ENCODE results near the gene EIF3L.

EIF3L gene

DNA sequence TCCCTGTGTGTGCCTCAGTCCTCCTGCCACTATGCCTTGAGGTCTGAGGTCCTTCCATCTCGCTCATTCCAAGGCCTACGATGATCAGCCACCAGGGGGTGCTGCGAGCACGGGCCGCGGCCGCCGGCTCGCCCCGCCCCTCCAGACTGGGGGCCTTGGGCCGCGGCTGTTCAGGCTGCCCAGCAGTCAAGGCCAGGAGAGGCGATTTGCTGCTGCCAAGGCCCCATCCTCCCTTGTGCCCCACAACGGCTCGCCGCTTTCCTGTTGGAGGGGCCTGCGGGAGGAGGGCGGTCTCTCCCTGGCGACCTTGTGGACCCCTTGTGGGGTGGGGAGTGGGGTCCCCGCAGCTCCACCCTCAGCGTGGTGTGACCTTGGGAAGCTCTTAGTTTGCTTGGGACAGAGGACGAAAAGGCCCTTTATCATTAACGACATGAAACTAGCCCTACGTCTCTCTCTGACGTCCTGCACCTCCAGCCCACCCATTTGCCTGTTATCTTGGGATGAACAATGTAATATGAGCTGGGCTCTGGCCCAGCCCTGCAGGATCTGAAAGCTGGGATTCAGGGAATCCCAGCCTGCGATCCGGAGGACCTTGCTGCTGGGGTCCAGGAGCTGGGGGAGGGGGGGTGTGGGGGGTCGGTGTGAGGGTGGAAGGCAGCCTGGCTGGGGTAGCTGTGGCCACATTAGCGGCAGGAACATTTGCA, 31.4 kb upstream of the EIF3L start:
- DNase-seq = peak; percentile 32

DNA sequence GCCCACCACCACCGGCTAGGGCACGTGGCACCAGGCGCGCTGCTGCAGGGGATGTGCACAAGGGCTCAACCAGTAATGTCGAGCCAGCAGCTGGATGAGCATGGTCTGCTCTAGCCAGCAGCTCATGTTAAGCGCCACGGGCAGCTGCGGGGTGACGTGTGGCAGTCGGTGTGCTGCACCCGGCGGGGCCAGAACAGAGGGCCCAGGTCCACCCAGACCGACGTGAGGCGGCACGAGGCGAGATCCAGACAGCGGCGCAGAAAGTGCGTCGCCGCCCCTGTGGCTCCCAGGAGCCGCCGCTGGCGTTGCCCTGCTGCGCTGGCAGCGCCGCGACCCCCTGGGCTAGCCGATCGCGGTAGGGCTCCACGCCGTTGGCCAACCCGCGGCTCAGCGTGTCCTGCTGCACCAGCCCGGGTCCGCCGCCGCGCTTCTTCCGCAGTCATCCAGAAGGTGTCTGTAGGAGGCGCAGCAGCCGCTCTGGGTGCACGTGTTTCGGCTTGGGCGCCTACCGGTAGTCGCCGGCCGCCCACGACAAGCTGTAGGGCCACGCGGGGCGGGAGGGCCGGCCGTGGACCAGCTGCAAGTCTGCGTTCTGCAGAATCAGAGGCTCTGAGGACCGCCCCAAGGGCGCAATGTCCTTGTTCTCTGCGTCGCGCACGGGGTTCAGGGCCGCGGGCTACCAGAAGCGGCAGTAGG, 30.7 kb upstream of the EIF3L start:
- no peak for DNase-seq

DNA sequence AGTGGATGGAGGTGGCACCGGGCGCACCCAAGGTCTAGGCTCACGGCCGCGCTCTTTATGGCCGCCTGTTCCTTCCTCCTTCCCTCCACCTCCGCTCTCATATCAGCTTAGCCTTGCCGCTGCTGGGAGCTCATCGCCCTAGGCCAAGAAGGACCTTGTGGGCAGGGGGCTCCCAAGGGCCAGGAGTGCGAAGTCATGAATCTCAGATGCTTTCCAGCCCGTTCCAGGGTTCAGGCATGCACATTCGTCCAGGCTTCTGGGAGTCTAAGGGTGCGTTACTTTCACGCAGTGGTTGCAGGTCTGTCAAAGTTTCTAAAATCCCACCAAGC, 30.1 kb upstream of the EIF3L start:
- no peak for DNase-seq

DNA sequence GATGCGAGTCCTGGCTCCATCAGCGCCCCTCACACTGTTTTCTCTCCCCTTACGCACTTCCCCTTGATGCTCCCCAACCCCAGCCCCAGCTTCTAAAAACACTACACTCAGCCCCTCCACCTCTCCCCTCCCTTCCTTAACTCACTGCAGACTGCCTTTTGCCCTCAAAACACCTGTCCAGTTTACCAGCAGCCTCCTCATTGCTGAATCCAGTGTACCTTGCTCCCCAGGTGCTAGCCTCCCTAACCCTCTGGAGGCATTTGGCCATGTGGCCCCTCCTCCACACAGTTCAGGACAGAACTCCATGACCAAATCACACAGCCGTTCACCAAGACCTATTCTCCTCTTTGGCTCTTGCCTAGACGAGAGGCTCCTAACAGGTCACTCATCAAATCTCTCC, 28.9 kb upstream of the EIF3L start:
- no peak for DNase-seq

DNA sequence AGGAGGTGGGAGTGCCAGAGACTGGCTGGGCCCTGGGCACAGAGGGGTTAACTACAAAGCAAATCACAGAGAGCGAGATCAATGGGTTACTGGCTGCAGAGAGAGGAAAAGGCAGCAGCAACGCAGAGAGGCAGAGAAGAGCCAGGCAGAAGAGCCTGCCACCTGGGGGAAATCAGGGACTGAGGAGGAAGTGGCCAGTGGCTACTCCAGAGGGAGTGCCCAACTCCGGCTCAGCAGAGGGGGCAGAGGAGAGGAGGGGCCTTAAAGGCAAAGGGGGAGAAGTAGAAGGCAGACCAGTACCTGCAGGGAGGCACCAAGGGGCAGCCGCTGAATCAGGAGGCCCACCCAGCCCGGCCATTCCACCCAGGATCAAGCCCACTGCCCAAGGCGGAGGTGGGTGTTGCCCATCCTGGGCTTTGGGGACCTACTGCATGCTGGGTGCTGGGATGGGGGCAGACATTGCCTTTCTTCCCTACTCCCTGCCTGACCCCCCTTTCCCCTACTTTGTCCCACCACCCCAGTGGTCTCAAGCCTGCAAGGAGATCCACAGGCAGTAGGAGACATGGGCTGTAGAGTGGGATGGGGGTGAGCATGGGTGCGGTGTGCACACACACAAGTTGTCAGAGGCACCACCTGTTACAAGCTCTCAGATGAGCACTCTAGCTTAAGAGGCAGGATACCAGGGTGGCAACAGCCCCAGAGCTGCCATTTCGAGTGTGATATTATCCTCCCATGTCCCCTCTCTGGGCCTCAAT, 27.0 kb upstream of the EIF3L start:
- DNase-seq = no peak

DNA sequence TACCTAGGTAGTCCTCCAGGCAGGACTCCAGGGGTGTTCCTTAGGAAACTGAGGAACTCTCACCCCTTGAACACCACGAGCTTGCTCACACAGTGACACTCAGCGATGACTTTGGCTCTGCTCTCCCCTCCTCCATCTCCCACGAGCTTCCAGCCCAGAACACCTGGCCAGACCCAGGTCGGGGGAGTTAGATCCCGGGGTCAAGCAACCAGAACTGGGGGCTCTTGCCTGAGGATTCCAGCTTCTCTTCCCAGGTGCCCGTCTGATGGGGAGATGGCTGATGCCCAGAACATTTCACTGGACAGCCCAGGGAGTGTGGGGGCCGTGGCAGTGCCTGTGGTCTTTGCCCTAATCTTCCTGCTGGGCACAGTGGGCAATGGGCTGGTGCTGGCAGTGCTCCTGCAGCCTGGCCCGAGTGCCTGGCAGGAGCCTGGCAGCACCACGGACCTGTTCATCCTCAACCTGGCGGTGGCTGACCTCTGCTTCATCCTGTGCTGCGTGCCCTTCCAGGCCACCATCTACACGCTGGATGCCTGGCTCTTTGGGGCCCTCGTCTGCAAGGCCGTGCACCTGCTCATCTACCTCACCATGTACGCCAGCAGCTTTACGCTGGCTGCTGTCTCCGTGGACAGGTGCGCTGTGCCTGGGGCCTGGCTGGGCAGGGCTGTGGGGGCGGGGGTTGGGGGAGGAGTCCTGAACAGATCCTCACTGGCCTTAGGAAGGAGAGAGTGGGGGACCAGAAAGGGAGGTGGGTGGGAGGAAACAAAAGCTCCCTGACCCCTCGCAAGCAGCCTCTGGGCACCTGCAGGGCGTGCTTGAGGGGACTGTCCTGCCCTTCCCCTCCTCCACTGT, 25.9 kb upstream of the EIF3L start, which contains the start of gene GALR3:
TSS of gene GALR3 (plus strand) at position 249 of the 852 bp plus-strand sequence. CDS start at position 274, 25 bp downstream.
- peak; percentile 69 for DNase-seq

DNA sequence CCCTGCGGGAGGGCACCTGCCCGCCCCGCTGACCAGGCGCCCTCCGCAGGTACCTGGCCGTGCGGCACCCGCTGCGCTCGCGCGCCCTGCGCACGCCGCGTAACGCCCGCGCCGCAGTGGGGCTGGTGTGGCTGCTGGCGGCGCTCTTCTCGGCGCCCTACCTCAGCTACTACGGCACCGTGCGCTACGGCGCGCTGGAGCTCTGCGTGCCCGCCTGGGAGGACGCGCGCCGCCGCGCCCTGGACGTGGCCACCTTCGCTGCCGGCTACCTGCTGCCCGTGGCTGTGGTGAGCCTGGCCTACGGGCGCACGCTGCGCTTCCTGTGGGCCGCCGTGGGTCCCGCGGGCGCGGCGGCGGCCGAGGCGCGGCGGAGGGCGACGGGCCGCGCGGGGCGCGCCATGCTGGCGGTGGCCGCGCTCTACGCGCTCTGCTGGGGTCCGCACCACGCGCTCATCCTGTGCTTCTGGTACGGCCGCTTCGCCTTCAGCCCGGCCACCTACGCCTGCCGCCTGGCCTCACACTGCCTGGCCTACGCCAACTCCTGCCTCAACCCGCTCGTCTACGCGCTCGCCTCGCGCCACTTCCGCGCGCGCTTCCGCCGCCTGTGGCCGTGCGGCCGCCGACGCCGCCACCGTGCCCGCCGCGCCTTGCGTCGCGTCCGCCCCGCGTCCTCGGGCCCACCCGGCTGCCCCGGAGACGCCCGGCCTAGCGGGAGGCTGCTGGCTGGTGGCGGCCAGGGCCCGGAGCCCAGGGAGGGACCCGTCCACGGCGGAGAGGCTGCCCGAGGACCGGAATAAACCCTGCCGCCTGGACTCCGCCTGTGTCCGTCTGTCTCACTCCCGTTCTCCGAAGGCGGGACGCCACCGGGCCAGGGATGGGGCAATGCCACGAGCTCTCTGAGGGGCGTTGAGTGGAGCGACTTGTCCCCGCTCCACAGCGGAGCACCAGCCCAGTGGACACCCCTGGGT, 24.3 kb upstream of the EIF3L start:
- no peak for DNase-seq

DNA sequence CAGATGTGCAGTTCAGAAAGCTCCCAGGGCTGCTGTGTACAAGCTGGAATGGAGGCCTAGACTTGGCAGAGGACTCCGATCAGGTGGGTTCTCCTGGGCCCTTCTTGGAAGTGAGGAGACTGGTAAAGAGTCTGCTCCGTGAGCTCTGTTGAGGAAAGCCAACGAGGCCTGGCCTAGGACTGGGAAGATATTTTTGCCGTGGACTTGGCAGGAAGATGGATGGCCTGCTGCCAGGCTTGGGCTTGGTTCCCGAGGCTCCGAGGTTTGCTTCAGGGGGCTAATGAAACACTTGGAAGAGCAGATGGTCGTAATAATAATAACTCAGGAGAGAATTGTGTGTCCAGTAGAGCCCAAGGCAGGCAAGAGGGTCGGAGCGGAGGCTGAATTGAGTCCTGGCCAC, 22.2 kb upstream of the EIF3L start:
- DNase-seq = no peak

DNA sequence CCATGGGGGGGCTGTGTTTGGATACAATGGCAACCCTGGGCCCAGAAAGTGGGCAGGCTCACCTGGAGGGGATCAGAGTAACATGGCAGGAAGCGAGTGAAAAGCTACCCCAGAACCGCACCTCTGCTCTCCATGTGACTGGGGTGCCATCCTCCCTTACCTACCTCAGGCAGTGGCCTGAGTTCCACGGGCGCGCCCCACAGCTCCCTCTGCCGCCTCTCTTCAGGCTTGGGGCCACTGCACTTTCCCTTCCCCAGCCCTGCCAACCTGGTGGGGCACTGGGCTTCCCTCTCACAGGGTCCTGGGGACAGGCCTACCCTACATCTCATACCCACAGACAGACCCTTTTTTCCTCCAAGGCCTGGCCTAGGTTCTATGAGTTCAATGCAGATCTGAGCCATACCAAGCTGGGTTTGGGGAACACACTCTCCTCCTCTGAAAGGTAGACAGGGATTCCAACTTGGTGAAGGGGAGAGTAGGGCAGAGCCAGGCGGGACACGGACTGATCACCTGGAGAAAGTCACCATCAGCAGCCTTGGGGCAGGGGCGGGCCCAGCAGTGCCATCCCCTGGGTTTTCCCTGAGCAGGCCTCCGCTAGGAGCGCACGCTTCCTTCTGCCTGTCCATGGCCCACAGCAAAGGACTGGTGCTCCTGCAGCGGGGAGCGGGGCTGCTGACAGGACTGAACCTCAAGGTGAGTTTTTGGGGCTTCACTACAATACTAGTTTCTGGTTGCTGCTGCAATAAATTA, 19.0 kb upstream of the EIF3L start:
- DNase-seq = no peak

DNA sequence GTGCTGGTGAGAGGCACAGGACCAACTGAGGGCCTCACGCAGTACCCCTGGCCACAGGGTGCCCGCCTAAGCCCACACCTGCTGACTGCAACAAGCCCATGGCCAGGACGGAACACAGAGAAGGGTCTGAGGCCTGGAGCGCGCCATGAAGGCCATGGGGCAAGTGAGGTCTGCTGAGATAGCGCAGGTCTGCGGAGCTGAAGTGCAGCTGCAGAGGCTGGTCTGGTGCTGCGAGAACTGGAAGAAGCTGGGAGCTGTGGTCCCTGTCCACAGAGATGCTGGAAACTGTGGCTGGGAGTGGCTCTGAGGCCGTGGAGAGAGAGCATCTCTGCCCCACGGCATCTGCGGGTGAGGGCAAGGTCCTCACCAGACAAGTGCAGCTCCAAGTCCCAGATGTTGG, 17.7 kb upstream of the EIF3L start:
- DNase-seq = no peak

DNA sequence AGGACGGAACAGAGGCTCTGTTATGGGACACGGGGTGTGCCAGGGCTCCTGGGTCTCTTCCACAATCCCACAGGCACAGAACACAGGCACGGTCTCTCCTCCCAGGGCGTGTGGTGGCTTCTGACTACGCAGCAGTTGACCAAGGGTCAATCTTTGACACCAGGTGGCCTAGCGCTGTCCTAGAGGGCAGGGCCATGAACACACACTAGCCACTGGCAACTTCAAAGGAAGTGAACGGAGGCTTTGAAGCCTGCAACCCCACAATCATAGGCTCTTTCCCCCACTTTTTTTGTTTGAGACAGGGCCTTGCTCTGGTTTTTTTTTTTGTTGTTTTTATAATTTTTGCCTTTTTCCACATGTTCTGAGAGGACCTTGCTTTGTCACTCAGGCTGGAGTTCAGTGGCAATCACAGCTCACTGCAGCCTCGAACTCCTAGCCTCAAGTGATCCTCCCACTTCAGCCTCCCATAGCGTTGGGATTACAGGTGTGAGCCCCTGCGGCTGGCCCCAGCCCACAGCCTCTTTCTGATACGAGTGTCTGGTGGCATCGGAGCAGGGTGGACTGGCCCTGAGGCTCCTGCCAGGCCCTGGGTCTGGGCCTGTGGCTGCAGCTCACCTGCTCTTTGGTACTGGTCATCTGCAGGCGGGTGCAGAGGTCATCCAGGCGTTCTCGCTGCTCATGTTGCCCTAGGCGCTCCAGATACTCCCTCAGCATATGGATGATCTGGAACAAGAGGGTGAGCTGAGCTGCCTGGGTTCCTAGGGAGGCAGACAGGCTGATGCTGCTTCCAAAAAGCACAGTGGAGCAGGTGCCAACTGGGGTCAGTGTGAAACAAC, 17.0 kb upstream of the EIF3L start:
- DNase-seq = no peak

DNA sequence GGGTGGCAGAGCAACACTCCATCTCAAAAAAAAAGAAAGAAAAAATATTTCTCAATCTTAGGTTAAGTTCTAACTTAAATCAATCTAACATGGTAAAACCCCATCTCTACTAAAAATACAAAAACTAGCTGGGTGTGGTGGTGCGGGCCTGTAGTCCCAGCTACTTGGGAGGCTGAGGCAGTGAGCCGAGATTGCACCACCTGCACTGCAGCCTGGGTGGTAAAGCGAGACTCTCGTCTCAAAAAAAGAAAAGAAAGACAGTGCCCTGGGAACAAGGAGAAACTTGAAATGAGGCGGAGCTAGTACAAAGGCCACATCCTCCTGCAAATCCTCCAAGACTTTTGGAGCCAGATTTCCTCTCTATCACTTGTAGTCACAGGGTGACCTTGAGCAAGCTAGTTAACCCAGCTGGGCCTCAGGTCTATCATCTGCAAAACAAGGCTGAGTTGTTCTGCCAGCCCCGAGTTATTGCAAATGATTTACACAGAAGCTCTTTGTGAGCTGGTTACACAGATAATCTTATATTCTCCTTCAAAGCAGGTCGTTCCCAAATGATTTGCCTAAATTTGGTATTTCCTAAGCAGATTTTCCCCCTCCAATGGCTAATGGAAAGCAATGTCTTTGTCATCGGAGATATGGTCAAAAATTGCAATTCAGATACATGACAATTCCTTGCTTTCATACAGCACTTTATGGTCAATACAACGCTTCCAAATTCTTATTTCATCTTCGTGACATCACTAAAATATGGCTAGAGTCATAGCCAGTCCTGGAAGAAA, 7.0 kb upstream of the EIF3L start:
- DNase-seq = no peak

DNA sequence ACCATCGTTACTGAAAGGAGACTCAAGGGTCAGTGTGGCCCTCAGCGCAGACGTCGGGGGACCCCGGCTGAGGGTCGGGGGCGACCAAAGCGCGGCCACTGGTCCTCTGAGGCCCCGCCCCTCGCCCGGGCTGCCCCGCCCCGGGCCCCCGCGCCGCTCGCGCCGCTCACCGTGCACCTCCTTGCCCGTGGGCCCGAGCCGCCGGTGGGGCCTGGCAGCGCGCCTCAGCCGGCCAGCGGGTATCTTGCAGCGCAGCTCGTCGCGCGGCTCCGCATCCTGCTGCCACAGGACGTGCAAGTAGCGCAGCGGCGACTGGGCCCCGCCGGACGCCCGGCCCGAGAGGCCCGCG, 5.5 kb upstream of the EIF3L start:
- DNase-seq = no peak

DNA sequence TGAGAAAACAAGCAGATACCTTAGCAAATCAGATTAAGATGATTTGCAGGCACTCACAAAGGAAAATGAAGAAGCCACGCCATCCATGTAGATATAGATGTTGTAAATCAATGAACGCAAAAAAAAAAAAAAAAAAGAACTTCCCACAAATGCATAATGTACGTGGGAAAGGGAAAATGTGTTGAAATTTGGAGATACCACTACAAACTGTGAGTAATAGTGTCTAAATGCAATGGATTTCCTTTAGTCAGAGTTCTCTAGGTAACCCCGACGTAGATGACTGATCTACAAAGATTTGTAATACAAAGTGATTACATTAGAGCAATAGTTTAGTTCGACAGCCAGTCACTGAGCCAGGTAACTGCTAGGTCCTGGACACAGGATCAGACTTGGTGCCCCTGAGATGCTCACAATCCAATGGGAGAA, 4.3 kb upstream of the EIF3L start:
- no peak for DNase-seq

DNA sequence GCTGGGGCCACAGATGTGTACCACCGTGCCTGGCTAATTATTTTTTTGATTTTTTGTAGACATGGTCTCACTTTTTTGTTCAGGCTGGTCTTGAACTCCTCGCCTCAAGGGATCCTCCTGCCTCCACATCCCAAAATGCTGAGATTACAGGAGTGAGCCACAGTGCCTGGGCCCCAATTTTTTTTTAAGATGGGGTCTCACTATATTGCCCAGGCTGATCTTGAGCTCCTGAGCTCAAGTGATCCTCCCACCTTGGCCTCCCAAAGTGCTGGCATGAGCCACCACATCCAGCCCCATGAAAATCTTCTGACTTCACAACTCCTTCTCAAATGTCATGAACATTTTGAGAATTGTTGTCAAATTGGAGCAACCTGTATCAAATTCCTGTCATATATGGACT, 2.8 kb upstream of the EIF3L start:
- DNase-seq = no peak

DNA sequence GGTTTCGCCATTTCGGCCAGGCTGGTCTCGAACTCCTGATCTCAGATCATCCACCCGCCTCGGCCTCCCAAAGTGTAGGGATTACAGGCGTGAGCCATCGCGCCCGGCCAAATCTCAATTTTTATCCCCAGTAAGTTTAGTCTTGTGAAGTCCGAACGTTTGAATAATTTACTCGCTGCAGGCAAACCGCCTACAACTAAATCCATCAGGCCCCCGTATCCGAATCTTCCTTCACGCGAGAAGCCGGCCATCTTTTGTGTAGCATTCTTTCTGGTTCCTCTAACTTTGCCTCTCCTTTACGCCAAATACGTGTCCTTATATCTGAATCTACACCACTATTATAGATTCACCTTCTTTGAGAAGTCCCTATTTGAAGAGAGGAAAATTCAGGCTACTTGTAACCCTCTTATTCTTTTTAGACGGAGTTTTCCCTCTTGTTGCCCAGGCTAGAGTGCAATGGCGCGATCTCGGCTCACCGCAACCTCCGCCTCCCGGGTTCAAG, 581 bp upstream of the EIF3L start:
- no peak for DNase-seq

DNA sequence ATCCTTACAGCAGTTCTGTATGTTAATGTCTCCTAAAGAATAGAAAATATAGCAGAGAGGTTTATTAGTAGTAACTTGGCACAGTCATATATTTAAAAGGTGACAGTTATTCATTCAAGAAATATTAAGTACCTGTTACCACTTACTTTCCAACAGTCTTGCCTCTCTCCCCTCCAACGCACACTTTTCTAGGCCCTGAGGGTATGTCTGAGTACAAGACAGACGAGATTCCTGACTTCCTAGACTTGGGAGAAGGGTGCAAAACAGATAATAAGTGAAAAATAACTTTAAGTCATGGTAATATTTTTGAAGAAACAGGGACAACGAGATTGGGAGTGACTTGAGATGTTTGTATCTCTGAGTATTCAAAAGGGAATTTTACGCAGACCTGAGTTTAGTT, 1.6 kb downstream of the EIF3L start:
- DNase-seq = no peak

DNA sequence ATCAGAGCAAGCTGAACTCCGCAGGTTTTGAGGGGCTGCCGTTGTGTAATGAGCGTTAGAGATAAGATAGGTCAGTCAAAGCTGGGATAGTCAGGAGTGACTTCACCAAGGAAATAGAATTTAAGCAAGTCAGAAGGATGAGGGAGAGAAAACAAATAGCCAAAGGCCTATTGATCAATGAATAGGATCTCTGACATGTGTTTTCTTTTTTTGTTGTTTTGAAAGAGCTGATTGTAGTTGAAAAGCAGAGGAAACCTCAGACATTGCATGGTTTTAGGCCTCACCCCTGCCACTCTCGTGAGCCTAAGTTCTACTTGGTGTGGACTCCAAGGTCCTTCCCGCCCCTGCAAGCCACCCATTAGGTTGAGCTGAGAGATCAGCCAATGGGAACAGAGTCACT, 3.2 kb downstream of the EIF3L start:
- DNase-seq = no peak

DNA sequence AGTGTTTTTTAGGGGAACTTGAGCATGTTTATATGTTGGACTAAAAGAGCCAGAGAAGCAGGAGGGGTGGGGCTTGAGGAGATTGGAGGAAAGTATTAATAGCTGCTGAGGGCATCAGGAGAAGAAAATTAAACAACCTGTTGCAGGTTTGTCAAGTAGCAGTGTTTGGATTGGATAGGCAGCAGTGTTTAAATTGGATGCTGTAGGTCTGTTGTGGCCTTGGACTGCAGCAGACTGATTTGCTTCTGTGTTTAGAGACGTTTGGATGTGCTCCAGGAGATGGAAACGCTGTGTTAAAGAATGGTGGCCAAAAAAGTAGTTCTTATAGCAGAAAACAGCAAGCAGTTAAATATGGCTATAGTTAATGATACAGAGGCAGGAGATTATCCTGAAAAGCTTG, 5.7 kb downstream of the EIF3L start:
- DNase-seq = no peak
